Stimulated activated CD8-positive, alpha-beta memory T cell treated with anti-CD3 and anti-CD28 coated beads, Interleukin-4, amount 100 ng/mL, for 1 hour (primary cell): ENCODE results near the gene OMP.

Experiments used
- DNase-seq, 2 donors: peaks; one replicate each; pipeline ENCODE4 v3.0.0-alpha.2; 2020; ENCODE audit warnings: low read depth in 2 of 2, low spot score in 1 of 2

The OMP gene

DNA sequence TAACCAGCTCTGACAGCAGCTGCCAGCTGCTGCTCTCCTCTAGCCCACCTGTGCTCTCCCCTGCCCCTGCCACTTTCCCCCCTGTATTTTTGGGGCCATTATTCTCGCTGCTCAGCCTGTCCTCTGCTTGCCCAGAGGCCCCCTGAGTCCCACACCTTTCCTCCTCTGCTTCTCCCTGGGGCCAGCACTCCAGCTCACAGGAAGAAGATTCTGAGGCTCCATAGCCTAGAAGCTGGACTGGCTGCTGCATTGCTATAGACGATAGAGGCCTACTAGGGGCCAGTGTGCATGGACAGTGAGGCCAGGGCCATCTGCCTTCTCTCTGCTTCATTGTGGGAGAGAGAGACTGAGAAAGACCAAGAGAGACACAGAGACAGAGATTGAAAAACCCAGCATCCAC, 679 bp downstream of the OMP start:
- no peak for DNase-seq

DNA sequence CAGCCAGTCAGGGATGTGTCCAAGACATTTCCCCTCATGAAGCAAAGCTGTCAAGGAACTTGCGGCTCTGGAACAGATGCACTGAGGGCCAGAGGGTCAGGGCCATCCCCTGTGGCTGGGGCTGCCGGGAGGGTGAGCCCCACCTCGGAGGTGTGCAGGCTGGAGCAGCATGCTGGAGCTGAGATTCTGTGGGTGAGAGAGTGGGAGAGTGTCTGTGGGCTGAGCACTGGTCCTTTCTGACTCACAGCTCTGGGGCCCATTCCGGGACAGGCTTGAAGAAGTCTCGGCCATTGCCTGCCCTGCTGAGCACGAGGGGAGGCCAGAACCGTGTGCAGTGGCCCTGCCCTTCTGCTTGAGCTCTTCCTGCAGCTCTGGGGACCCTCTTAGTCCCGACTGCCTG, 2.1 kb downstream of the OMP start:
- DNase-seq: no peak

DNA sequence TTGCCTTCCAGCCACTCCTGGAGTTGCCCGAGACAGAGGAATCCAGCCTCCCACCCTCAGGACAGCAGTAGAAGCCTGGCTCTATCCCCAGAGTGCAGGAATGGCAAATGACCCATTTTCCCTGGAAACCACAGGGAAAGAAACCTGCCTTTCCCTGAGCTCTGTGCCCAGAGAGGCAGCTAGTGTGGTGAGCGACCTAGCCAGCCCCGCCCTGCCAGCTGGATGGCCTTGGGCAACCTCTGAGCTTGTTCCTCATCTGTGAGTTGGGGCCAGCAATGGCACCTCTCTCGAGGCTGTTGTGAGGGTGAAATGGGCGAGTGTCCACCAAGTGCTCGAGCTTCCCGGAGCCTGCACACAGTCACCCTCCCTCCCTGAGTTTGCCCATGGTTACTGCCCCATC, 3.7 kb downstream of the OMP start:
- DNase-seq: no peak

DNA sequence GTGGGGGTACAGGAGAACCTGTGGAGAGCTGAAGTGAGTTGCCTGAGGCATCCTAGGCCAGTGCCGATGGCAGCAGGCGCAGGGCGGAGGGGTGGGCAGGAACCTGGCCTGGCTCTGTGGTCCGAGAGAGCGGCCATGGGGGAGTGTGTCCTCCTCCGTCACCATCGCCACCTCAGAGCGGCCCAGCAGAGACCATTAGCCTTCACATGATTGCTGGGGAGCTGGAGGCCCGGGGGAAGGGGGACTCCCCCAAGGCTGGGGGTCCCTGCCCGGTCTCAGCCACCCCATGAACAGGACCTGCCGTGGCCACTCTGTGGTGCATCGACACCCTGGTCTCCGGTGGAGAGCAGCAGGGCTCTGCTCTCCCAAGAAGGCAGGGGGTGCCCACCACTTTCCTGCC, 4.1 kb downstream of the OMP start:
- DNase-seq: no peak

DNA sequence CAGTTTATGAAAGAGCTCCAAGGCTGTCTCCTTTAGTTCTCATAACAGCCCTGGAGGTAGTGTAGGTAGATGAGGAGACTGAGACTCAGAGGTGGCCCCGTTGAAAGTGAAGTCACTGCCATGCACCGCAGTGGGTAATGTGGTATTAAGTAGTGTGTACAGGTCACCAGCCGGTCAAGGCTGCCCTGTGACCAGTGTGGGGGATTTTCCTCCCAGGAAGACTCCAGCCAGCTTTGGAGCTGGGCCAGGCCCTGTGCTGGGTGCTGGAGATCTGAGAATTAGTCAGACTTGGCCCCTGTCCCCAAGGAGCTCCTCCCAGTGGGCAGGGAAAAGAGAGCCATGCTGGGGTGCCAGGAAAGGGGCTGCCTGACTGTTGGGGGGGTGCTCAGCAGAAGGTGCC, 5.3 kb downstream of the OMP start:
- DNase-seq: no peak

DNA sequence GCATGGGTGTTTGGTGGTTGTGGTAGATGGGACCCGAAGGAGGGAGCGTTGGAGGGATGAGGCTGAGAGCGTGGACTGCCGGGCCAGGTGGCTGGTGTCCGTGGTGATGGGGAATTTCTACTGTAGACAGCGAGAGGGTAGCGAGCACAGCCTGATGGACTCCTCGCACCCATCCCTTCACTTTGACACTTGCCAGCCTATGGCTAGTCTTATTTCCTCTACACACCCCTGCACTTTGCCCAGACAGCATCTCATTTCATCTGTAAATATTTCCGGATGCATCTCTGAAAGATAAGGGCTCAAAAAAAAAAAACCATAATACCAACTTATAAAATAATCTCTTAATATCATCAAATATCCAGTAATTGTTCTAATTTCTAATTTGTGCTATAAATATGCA, 5.8 kb downstream of the OMP start:
- DNase-seq: no peak

DNA sequence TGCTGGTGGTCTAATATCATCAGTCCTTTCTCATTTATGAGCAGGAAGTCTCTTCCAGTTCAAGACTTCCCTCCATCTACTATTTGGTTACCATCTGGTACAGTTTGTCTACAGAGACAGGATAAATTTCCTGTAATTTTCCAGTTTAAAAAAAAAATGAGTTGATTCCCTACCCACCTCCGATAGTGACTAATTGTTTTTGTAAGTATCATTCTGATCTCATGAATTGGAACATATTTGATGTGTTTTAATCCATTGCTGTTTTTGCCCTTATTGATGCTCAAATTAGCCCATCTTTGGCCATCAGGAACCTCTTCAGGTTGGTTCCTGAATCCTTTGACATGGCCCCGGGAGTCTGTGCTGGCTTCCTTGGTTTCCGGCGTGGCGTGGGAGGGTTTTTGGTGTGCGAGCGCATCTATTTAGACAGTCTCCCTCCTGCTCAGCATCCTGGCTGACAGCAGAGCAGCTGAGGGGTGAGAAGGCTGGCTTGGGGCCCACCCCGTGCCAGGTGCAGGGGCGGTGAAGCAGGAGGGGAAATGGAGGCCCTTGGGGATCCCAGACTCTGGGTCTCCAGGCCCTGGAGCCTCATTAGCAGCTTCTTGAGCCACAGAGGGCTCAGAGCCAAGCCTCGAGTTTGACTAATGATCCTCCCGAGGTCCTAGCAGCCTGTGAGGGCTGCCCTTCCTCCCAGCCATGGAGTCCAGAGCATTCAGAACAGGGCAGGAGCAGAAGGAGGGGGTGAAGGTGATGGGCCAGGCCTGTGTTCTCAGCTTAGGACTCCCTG, 6.8 kb downstream of the OMP start:
- no peak for DNase-seq

DNA sequence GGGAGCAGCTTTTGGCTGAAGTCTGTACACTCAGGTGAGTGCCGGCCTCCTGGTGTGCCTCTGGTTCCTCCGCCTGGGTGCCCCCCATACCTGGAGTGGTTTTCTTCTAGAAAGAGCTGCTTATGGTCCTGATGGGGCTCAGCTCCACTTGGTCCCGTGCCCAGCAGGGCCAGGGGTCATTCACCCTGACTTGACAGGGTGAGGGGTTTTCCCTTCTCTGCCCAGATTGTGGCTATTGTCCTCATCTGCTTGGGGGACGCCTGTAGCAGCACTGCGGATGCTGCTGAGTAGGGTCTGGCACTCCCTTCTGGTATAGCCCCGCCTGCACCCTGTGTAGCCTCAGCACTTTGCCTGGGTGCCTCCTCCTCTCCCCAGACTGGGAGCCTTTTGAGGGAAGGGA, 8.2 kb downstream of the OMP start:
- no peak for DNase-seq

DNA sequence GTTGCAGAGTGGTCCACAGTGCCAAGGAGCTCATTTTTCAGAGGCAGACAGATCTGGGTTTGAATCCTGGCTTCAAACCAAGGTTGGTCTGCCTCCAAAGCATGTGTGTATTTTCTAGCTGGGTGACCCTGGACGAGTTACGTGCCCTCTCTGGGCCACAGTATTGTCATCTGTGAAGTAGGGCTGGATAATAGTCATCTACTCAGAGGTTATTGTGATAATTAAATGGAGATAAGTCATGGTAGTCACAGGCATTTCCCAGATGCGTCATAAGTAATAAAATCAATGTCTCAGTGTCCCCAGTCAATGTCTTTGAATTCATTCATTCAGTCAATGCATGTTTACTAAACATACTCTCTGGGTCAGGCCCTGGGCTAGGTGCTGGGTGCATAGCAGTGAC, 8.6 kb downstream of the OMP start:
- DNase-seq: no peak

DNA sequence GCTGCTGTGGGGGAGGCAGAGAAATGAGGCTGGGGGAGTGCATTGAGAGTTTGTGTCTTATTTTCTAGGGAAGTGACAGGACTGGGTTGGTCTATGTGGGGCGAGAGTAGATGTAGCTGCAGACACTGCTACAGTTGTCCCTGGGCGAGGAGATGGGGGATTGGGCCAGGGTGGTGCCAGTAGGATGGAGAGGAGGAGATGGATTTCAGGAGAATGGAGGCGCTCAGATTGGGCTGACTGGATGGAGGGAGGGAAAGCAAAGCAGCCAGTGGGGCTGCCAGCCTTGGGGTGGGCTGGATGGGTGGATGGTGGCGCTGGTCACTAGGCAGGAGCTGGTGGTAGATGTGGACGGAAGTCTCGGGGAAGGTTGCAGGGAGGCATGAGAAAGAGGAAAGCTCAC, 9.3 kb downstream of the OMP start:
- no peak for DNase-seq

DNA sequence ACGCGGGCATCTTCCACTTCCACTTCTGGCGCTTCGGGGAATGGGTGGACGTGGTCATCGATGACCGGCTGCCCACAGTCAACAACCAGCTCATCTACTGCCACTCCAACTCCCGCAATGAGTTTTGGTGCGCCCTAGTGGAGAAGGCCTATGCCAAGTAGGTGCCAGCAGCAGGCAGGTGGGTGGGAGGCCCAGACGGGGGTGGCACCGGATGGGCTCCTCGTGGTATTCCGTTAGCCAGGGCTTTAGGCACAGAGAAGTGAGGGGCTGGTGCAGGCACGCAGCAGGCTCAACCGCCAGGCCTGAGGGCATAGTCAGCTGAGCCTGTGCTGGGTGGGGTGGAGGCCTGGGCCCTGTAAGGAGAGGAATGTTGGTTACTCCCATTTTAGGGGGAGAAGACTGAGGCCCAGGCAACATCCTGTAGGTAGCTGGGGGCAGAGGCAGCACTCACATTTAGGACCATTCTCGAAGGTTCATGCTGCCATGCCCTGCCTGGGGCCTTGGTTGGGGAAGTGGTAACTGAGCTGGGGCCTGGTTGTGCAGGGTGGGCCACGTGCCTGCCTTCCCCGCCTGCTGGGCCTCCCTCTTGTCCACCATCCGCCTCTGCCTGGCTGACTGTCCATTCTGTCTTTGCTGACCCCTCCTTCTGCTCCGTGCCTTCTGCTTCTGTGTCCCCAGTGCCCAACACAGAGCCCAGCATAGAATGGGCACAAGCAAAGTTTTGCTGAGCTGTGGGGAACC, 10.2 kb downstream of the OMP start:
- no peak for DNase-seq

DNA sequence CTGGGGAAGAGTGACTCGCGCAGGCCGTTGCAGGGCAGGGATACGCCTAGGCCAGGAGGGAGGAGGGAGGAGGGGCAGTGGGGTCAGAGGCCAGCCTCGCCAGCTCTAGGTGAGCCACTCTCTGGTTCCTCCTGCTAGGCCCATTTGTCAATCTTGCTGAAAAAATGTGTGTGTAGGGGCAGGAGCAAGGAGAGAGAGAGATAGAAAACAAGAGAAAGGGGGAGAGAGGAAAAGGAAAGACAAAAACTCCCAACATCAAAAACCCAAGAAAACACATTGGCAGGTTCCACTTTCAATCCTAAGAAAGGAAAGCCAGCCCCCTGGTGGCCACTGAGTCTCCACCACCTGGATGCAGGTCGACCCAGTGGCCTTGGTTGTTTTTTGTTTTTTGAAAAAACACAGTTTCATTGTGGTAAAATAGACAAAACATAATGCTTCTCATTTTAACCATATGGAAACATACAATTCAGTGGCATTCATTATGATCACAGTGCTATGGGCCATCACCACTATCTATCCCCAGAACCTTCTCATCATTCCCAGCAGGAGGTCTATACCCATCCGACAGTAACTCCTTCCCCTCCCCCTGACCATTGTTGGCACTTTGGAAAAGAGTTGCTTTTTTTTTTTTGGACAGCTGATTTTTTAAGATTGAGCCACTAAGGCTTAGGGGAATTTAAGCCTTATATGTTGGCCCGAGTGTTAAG, 10.9 kb downstream of the OMP start:
- no peak for DNase-seq

DNA sequence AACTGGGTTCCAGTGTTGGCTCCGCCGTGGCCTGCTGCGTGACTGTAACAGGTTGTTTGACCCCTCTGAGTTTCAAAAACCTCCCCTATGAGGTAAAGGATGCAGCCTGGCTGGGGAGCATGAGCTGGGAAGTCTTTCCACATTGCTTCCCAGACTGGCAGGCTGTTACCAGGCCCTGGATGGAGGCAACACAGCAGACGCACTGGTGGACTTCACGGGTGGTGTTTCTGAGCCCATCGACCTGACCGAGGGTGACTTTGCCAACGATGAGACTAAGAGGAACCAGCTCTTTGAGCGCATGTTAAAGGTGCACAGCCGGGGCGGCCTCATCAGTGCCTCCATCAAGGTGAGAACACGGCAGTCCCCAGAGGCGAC, 11.4 kb downstream of the OMP start:
- no peak for DNase-seq

DNA sequence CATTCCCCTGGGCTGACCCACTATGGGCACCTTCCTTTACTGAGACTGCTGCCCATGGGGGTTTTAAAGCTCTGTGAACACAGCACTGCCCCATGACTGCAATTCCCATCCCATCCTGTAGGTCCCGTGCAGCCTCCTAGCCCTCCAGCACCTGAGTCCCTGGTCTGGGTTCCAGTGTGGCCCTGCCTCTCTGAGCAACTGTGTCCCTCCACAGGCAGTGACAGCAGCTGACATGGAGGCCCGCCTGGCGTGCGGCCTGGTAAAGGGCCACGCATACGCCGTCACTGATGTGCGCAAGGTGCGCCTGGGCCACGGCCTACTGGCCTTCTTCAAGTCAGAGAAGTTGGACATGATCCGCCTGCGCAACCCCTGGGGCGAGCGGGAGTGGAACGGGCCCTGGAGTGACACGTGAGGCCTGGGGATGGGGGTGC, 12.6 kb downstream of the OMP start:
- no peak for DNase-seq

DNA sequence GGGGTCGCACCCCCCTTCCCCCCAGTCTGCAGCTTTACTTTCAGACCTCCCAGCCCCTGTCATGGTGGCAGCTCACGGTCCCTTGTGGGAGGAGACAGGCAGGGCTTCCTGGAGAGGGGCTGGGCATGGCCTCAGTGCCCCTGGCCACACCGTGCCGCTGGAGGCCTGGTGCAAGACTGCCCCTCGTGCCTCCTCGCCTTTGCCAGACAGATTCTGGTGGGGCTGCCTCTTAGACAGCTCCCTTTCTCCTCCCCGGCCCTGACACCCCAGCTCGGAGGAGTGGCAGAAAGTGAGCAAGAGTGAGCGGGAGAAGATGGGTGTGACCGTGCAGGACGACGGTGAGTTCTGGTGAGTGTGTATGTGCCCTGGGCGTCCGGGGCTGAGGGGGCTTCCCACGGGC, 13.3 kb downstream of the OMP start:
- DNase-seq: no peak

DNA sequence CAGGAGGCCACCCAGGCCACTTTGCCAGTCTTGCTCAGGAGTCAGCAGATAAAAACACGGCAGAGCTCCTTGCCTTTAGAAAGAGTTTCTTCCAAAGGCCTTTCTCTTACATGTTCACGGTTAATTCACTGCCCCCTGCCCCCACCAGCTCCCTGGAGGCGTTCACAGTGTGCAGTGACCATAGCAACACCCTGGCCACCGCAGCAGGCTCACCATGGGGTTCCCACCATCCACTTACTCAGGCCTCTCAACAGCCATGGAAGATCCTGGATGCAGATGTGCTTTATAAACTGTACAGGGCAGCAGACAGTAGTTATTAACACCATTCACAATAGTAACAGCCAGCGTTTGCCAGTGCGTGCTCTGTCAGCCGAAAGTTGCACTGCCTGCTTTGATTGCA, 14.9 kb downstream of the OMP start:
- DNase-seq: no peak

DNA sequence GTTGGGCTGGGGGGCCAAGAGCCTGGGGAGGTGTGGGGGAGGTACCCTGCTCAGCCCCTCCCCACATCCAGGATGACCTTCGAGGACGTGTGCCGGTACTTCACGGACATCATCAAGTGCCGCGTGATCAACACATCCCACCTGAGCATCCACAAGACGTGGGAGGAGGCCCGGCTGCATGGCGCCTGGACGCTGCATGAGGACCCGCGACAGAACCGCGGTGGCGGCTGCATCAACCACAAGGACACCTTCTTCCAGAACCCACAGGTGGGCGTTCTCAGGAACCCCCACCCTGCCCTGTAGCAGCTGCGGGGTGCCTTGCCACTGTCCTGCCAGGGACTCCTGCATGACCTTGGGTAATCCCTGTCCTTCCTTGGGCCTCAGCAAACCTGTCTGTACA, 15.4 kb downstream of the OMP start:
- no peak for DNase-seq

DNA sequence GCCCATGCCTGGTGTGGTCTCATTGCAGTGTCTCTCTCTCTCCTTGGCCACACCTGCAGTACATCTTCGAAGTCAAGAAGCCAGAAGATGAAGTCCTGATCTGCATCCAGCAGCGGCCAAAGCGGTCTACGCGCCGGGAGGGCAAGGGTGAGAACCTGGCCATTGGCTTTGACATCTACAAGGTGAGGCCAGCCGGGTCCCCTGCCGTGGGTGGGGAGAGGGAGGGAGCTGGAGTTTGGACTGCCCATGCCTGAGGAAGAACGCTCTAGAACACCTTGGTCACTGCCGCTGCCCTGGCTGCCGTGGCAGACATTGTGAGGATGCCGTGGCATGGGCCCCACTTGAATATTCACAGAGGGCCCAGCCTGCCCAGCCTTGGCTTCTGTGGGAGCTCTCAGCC, 16.3 kb downstream of the OMP start:
- DNase-seq: no peak

DNA sequence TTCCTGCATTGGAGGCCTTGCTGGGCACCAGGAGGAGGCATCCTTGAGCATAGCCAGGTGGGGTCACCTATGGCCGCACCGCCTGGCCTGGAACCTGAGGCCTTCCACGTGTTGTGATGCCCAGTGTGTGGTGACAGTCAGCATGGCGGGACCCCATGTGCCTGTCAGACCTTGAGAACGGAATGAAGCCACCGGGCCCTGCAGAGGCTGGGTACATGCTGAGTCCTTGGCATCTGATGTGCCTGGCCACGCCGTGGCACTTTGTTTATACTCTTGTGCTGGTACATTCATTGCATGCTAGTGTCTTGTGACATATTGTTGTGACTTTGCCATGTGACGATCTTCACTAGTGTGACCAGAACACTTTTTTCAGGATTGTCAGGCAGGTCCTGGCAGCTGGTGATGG, 16.9 kb downstream of the OMP start:
- no peak for DNase-seq

DNA sequence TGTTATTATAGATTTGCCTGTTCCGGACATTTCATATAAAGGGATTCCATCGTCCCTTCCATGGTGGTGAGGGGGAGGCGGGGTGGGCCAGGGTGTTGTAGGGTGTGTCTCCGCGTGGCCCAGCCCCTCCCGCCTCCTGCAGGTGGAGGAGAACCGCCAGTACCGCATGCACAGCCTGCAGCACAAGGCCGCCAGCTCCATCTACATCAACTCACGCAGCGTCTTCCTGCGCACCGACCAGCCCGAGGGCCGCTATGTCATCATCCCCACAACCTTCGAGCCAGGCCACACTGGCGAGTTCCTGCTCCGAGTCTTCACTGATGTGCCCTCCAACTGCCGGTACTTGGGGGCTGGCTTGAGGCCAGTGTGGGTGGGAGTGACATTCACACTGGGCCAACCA, 17.9 kb downstream of the OMP start:
- no peak for DNase-seq

DNA sequence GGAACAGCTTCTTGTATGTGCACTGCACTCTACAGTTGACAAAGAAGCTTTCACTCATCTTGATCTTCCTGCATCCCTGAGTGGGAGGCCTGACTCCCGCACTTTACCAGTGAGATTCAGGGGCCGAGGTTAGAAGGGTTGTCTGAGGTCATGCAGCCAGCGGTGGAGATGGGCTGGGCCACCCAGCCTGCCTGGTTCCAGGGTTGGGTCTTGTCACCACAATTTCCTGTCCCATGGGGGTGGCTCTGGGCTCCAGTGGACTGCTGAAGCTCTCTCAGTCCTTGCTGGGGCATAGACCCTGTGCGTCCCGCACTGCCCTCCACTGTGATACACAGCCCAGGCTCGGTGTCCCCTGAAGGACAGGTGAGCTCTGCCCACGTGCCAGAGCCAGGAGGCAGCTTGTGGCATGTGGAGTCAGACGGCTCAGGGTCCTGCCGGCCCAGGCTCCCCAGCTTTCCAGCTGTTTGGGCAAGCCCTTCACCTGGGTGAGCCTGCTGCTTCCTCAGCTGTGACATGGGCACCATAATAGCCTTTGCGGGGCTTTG, 18.5 kb downstream of the OMP start:
- DNase-seq: no peak
